Jurkat, Clone E6-1 (cell line): ENCODE measurements around the gene SAMD9.

Experiments used
- DNase-seq: peaks from one replicate; pipeline ENCODE4 v3.0.0-alpha.2; 2011; ENCODE audit warnings: low read depth, low spot score
- H3K4me3 ChIP-seq: 2 replicates; pipeline ENCODE4 v1.5.1; 2011; ENCODE audit warnings: mild to moderate bottlenecking, low read length, control low read depth, moderate library complexity

Gene SAMD9

DNA sequence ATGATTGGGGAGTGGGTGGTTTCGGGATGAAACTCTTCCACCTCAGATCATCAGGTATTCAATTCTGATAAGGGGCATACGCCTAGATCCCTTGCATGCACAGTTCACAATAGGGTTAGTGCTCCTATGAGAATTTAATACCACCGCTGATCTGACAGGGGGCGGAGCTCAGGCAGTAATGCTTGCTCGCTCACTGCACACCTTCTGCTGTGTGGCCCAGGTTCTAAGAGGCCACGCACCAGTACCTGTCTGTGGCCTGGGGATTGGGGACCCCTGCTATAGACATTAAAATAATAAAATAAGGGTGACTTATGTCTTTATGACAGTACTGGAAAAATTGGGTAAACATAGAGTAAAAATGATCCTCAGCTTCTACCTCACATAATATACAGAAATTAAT lies 66.1 kb downstream of the SAMD9 start:
- H3K4me3 ChIP-seq: no peak overlapping the region
- DNase-seq: no peak
